Measurements from ENCODE around the gene ST6GALNAC6. TPM values are rescaled to one million over a fixed set of nuclear protein-coding genes. Genes with fewer than 3 reads are reported as not detected.

ST6GALNAC6 gene
- total RNA-seq, 1 experiment from 2014 or later, result 47.3 TPM

- H3K9me3 ChIP-seq, result no peaks in the 10 kb centered on the region
- no peaks in the 10 kb centered on the region for H3K27me3 ChIP-seq
- H3K36me3 ChIP-seq, result peaks cover 11% of the 10 kb centered on the region
- no peak overlapping the region for H3K4me3 ChIP-seq
- DNase-seq, result no peak
Measured at GRCh38 chr9:127908660-127908926, 9.2 kb upstream of the ST6GALNAC6 start.

GRCh38 chr9:127907867-127908659, 8.7 kb upstream of the ST6GALNAC6 start:
- DNase-seq, result no peak
- Histone ChIP-seq H3K36me3 (peaks cover 8% of the 10 kb centered on the region), H3K27me3 (no peaks in the 10 kb centered on the region), H3K9me3 (no peaks in the 10 kb centered on the region), H3K4me3 (no peak overlapping the region)

GRCh38 chr9:127905788-127906191, 6.4 kb upstream of the ST6GALNAC6 start:
- Histone ChIP-seq H3K36me3 (peaks cover 5% of the 10 kb centered on the region), H3K9me3 (no peaks in the 10 kb centered on the region), H3K4me3 (no peak overlapping the region), H3K27me3 (no peaks in the 10 kb centered on the region)
- DNase-seq, result no peak

- Histone ChIP-seq H3K4me3 (no peak overlapping the region), H3K27me3 (no peaks in the 10 kb centered on the region), H3K36me3 (peaks cover 3% of the 10 kb centered on the region), H3K9me3 (no peaks in the 10 kb centered on the region)
- no peak for DNase-seq
Measured at GRCh38 chr9:127905004-127905728, 5.8 kb upstream of the ST6GALNAC6 start.

- Histone ChIP-seq H3K4me3 (no peak overlapping the region), H3K9me3 (no peaks in the 10 kb centered on the region), H3K27me3 (no peaks in the 10 kb centered on the region), H3K36me3 (no peaks in the 10 kb centered on the region; the same call in none of the 2 replicates)
- DNase-seq, result no peak
Measured at GRCh38 chr9:127904561-127905003, 5.2 kb upstream of the ST6GALNAC6 start.

GRCh38 chr9:127903557-127904475, 4.4 kb upstream of the ST6GALNAC6 start:
- DNase-seq, result no peak

GRCh38 chr9:127898433-127899127, 823 bp downstream of the ST6GALNAC6 start:
- Histone ChIP-seq H3K36me3 (peaks cover 43% of the 10 kb centered on the region), H3K9me3 (peaks cover 25% of the 10 kb centered on the region), H3K4me3 (peak overlapping the region; percentile 91), H3K27me3 (no peaks in the 10 kb centered on the region)
- peak; percentile 56 for DNase-seq

More at GRCh38 chr9:127903557-127904475, 4.4 kb upstream of the ST6GALNAC6 start:
- no peaks in the 10 kb centered on the region for H3K9me3 ChIP-seq
- no peaks in the 10 kb centered on the region for H3K27me3 ChIP-seq
- no peaks in the 10 kb centered on the region; the same call in 1 of the 2 replicates for H3K36me3 ChIP-seq
- no peak overlapping the region for H3K4me3 ChIP-seq

- peaks cover 57% of the 10 kb centered on the region for H3K36me3 ChIP-seq
- H3K4me3 ChIP-seq, result no peak overlapping the region
- H3K27me3 ChIP-seq, result no peaks in the 10 kb centered on the region
- peaks cover 37% of the 10 kb centered on the region for H3K9me3 ChIP-seq
- no peak for DNase-seq
Measured at GRCh38 chr9:127897193-127897692, 2.2 kb downstream of the ST6GALNAC6 start.

- DNase-seq, result no peak
- peaks cover 37% of the 10 kb centered on the region for H3K9me3 ChIP-seq
- H3K27me3 ChIP-seq, result no peaks in the 10 kb centered on the region
- H3K4me3 ChIP-seq, result no peak overlapping the region
- peaks cover 62% of the 10 kb centered on the region for H3K36me3 ChIP-seq
Measured at GRCh38 chr9:127896395-127897192, 2.8 kb downstream of the ST6GALNAC6 start.

GRCh38 chr9:127895811-127896210, 3.6 kb downstream of the ST6GALNAC6 start:
- Histone ChIP-seq H3K9me3 (peaks cover 37% of the 10 kb centered on the region), H3K36me3 (peaks cover 67% of the 10 kb centered on the region), H3K4me3 (no peak overlapping the region), H3K27me3 (no peaks in the 10 kb centered on the region)
- no peak for DNase-seq

- H3K36me3 ChIP-seq, result peaks cover 76% of the 10 kb centered on the region
- peaks cover 37% of the 10 kb centered on the region for H3K9me3 ChIP-seq
- no peaks in the 10 kb centered on the region for H3K27me3 ChIP-seq
Measured at GRCh38 chr9:127893392-127893791, 6.0 kb downstream of the ST6GALNAC6 start.

GRCh38 chr9:127892831-127893230, 6.6 kb downstream of the ST6GALNAC6 start:
- H3K36me3 ChIP-seq, result peaks cover 77% of the 10 kb centered on the region
- H3K9me3 ChIP-seq, result peaks cover 37% of the 10 kb centered on the region
- DNase-seq, result no peak
- no peaks in the 10 kb centered on the region for H3K27me3 ChIP-seq
- no peak overlapping the region for H3K4me3 ChIP-seq

More at GRCh38 chr9:127893392-127893791, 6.0 kb downstream of the ST6GALNAC6 start:
- DNase-seq, result no peak
- no peak overlapping the region for H3K4me3 ChIP-seq

GRCh38 chr9:127890053-127890452, 9.3 kb downstream of the ST6GALNAC6 start:
- Histone ChIP-seq H3K9me3 (peaks cover 25% of the 10 kb centered on the region), H3K4me3 (no peak overlapping the region), H3K36me3 (peaks cover 69% of the 10 kb centered on the region), H3K27me3 (no peaks in the 10 kb centered on the region)
- DNase-seq, result no peak

GRCh38 chr9:127887792-127888191, 11.6 kb downstream of the ST6GALNAC6 start:
- Histone ChIP-seq H3K4me3 (no peak overlapping the region), H3K9me3 (peaks cover 4% of the 10 kb centered on the region; the same call in 1 of the 2 replicates), H3K27me3 (no peaks in the 10 kb centered on the region), H3K36me3 (peaks cover 47% of the 10 kb centered on the region)
- DNase-seq, result no peak

- DNase-seq, result peak; percentile 42
- H3K36me3 ChIP-seq, result peaks cover 36% of the 10 kb centered on the region
Measured at GRCh38 chr9:127886401-127886972, 12.9 kb downstream of the ST6GALNAC6 start.

More at GRCh38 chr9:127886401-127886972, 12.9 kb downstream of the ST6GALNAC6 start:
- H3K27me3 ChIP-seq, result no peaks in the 10 kb centered on the region
- no peak overlapping the region for H3K4me3 ChIP-seq
- H3K9me3 ChIP-seq, result no peaks in the 10 kb centered on the region
